ENCODE data around the gene CCDC40.
A peak's percentile ranks its signal among the peaks of the same experiment; 100 is the strongest.

CCDC40 gene

DNA sequence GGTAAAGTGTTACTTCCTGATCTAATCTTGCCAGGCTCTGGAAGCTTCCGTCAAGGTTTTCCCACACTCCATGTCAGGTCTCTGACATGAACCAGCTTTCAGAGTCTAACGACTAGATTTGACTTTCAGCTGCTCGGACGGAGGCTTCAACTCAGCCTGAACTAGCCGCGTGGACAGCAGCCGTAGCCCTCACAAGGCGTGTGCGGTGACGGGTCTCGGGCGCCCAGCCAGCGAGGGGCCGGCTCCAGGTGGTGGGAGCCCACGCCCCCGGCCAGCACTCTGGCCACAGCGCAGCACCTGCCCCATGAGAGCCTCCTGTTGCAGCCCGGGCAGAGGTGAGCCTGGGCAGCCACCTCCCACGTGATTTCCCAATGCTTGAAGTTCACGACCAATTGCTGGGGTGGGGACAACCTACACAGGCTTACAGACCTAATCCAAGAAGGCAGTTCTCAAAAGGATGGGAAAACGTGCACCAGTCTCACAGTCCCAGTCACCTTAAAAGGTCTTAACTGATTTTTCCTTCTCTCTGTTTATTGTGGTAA, 46.3 kb upstream of the CCDC40 start:
- no peak overlapping the region for H3K27ac Mint-ChIP-seq
- TF ChIP-seq, protein P1, sequence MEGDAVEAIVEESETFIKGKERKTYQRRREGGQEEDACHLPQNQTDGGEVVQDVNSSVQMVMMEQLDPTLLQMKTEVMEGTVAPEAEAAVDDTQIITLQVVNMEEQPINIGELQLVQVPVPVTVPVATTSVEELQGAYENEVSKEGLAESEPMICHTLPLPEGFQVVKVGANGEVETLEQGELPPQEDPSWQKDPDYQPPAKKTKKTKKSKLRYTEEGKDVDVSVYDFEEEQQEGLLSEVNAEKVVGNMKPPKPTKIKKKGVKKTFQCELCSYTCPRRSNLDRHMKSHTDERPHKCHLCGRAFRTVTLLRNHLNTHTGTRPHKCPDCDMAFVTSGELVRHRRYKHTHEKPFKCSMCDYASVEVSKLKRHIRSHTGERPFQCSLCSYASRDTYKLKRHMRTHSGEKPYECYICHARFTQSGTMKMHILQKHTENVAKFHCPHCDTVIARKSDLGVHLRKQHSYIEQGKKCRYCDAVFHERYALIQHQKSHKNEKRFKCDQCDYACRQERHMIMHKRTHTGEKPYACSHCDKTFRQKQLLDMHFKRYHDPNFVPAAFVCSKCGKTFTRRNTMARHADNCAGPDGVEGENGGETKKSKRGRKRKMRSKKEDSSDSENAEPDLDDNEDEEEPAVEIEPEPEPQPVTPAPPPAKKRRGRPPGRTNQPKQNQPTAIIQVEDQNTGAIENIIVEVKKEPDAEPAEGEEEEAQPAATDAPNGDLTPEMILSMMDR (IDR thresholded peaks at IDR 0.05): no peak
- peaks cover 81% of the 10 kb centered on the region for H3K4me1 Mint-ChIP-seq
- no peak overlapping the region for H3K4me3 Mint-ChIP-seq
- peaks cover 1% of the 10 kb centered on the region for H3K36me3 Mint-ChIP-seq (ENCODE audit: low read depth)
- no peak for DNase-seq
- peaks cover 2% of the 10 kb centered on the region for H3K27me3 Mint-ChIP-seq (ENCODE audit: low read depth, poor library complexity)
- H3K9me3 Mint-ChIP-seq: no peaks in the 10 kb centered on the region

DNA sequence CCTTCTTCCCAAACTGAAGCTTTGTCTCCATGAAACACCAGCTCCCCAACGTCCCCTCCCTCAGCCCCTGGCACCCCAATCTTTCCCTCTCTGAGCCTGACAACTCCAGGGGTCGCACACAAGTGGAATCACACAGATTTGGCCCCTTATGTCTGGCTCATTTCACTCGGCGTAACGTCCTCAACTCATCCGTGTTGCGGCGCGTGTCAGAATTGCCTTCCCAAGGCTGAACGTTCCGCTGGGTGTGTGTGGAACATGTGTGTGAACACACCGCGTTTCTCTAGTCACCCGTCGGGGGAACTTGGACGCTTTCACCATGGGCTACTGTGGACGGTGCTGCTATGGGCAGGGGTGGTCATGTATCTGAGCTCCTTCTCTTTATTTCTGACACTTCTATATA, 45.7 kb upstream of the CCDC40 start:
- DNase-seq: no peak
- no peak overlapping the region for H3K27ac Mint-ChIP-seq
- H3K4me3 Mint-ChIP-seq: peak overlapping the region; percentile 12
- H3K4me1 Mint-ChIP-seq: peaks cover 78% of the 10 kb centered on the region
- TF ChIP-seq, protein P1 (IDR thresholded peaks at IDR 0.05): no peak
- H3K27me3 Mint-ChIP-seq (ENCODE audit: low read depth, poor library complexity): peaks cover 2% of the 10 kb centered on the region
- peaks cover 6% of the 10 kb centered on the region for H3K36me3 Mint-ChIP-seq (ENCODE audit: low read depth)
- H3K9me3 Mint-ChIP-seq: no peaks in the 10 kb centered on the region

DNA sequence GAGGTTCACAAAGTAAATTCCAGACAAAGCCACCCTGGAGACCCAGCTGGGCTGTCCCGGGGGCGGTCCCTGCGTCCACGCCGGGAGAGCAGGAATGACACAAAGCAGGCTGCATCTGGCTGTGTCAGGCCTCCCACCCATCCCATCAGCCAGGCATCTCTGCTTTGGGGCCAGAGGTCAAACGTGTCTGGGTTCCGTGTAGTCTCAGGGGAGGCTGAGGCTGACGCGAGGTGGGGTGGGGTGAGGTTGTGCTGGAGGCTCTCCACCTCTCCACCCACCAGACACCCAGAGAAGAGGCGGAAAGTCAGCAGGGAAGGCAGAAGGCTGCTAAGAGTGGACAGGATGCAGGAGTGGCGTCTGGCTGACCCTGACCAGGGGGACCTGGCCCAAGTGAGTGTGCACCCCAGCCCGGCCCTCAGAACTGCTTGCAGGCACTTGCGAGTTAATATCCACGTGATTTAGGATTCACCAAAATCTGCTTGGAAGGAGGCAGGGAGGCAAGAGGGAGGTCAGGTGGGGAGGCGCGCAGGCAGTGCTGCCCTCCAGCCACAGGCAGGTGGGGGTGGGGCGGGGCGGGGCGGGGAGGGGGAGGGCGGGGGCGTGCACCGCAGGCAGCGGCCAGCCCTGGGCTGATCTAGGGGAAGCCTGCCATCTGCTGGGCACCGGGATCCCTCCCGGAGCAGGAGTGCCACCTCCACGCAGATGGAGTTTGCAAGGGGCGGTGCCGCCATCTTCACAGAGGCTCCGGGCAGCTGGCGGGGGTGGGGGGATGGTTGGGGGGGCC, 45.1 kb upstream of the CCDC40 start:
- TF ChIP-seq, protein P1 (IDR thresholded peaks at IDR 0.05): peak; percentile 55
- H3K27me3 Mint-ChIP-seq (ENCODE audit: low read depth, poor library complexity): peaks cover 2% of the 10 kb centered on the region
- H3K4me3 Mint-ChIP-seq: peak overlapping the region; percentile 12
- H3K27ac Mint-ChIP-seq: no peak overlapping the region
- H3K36me3 Mint-ChIP-seq (ENCODE audit: low read depth): peaks cover 12% of the 10 kb centered on the region
- peak; percentile 83 for DNase-seq
- no peaks in the 10 kb centered on the region for H3K9me3 Mint-ChIP-seq
- H3K4me1 Mint-ChIP-seq: peaks cover 72% of the 10 kb centered on the region

DNA sequence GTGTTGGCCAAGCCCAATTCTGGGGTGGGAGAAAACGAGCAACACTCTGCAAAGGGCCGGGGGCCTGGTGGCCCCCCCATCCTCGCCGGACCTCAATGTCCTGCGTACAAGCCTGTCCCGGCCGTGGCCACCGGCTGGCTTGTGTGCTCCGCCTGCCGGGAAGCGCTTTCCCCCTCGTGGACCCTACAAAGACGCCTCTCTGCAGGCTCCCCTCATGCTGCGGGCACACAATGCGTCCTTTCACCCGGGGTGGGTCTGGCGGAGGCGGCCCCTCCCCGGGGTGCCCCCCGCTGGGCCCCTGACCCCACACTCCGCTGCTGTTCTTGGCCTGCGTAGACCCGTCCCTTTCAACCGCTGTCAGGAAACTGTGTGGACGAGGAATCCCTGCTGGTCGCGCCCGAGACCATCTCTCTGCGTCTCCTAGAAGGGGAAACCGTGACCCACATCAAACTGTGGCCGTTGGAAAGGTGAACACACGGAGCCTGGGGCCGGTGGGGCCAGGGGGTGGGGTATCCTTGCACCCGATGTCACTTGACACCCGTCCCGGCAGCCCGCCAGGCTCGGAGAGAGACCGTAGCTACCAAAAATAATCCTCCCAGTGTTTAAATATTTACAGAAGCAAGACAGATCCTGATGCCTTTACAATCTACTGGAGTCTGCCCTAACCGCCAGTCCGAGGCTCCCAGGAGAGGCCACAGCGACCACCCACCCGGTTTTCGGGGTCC, 44.4 kb upstream of the CCDC40 start:
- Mint-ChIP-seq H3K27me3 (ENCODE audit: low read depth, poor library complexity) (peaks cover 2% of the 10 kb centered on the region), H3K4me1 (peaks cover 65% of the 10 kb centered on the region), H3K9me3 (no peaks in the 10 kb centered on the region), H3K4me3 (peak overlapping the region; percentile 74), H3K36me3 (ENCODE audit: low read depth) (peaks cover 18% of the 10 kb centered on the region), H3K27ac (no peak overlapping the region)
- DNase-seq: no peak
- TF ChIP-seq, protein P1 (IDR thresholded peaks at IDR 0.05): peak; percentile 10

DNA sequence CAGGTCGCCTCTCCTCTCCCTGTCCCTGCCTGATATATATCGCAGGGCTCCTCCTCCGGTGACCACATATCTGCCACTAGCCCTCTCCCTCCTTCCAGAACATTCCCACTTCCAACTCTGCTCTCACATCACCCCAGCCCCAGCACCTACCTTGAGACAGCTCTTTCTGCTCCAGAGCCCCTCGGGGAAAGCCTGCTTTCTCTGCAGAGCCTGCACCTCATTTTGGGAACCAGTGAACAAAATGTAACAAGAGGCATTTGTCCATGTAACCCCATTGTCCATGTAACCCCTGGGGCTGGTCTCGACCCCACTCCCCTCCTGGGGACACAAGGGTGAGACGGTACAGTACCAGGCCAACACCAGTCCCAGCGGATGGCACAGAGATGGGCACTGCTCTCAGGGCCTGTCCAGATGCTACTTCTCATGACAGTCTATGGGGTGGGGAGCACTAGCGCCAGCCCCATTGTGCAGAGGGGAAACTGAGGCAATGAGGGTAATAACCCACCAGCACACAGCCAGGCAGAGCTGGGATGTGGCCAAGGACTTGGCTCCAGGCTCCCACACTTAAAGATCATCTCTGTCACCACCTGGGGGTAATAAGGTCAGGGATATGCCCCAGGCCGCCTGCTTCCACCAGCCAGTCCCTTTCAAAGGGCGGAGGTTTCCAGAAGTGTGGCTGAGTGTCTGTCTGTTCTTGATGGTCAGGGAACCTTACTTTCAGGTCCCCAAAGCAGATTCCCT, 43.6 kb upstream of the CCDC40 start:
- no peak for DNase-seq
- peaks cover 2% of the 10 kb centered on the region for H3K27me3 Mint-ChIP-seq (ENCODE audit: low read depth, poor library complexity)
- H3K36me3 Mint-ChIP-seq (ENCODE audit: low read depth): peaks cover 26% of the 10 kb centered on the region
- peak overlapping the region; percentile 74 for H3K4me3 Mint-ChIP-seq
- TF ChIP-seq, protein P1 (IDR thresholded peaks at IDR 0.05): no peak
- H3K4me1 Mint-ChIP-seq: peaks cover 59% of the 10 kb centered on the region
- H3K9me3 Mint-ChIP-seq: no peaks in the 10 kb centered on the region
- peak overlapping the region; percentile 18 for H3K27ac Mint-ChIP-seq
